NB4 (cell line): ENCODE measurements around the gene KDM6B.

Experiments
- MAX ChIP-seq: IDR thresholded peaks from 2 replicates; pipeline ENCODE4 v1.6.1; 2011; ENCODE audit warnings: low read depth, low read length
- MYC ChIP-seq: IDR thresholded peaks from 2 replicates; pipeline ENCODE4 v1.6.1; 2011; ENCODE audit warnings: low read depth, low read length
- POLR2A ChIP-seq: IDR thresholded peaks from 2 replicates; pipeline ENCODE4 v1.6.1; 2011; ENCODE audit warnings: mild to moderate bottlenecking; ENCODE audit not compliant: insufficient read length; ENCODE audit errors: extremely low read depth
- TF ChIP-seq, protein P1 (sequence below): IDR thresholded peaks from one replicate; pipeline ENCODE4 v1.5.1; 2012; ENCODE audit warnings: low read depth, low read length

GRCh38 chr17:7838090-7839075 is 4.4 kb downstream of the KDM6B start:
- TF ChIP-seq POLR2A, result no peak
- TF ChIP-seq, protein P1, sequence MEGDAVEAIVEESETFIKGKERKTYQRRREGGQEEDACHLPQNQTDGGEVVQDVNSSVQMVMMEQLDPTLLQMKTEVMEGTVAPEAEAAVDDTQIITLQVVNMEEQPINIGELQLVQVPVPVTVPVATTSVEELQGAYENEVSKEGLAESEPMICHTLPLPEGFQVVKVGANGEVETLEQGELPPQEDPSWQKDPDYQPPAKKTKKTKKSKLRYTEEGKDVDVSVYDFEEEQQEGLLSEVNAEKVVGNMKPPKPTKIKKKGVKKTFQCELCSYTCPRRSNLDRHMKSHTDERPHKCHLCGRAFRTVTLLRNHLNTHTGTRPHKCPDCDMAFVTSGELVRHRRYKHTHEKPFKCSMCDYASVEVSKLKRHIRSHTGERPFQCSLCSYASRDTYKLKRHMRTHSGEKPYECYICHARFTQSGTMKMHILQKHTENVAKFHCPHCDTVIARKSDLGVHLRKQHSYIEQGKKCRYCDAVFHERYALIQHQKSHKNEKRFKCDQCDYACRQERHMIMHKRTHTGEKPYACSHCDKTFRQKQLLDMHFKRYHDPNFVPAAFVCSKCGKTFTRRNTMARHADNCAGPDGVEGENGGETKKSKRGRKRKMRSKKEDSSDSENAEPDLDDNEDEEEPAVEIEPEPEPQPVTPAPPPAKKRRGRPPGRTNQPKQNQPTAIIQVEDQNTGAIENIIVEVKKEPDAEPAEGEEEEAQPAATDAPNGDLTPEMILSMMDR, result no peak
- TF ChIP-seq MYC, result no peak
- TF ChIP-seq MAX, result no peak
